Mucosa of stomach (tissue), 1 donor: Measurements from ENCODE around the gene HGF.

ENCODE experiments used
- H3K27me3 ChIP-seq: one replicate; pipeline ENCODE4 v1.7.0; 2013; ENCODE audit warnings: mild to moderate bottlenecking, low read length; ENCODE audit not compliant: control insufficient read depth, insufficient read depth
- H3K36me3 ChIP-seq: one replicate; pipeline ENCODE4 v1.7.0; 2013; ENCODE audit warnings: low read length; ENCODE audit not compliant: control insufficient read depth, insufficient read depth
- H3K4me1 ChIP-seq: one replicate; pipeline ENCODE4 v1.7.0; 2013; ENCODE audit warnings: mild to moderate bottlenecking, low read length; ENCODE audit not compliant: control insufficient read depth, insufficient read depth
- H3K4me3 ChIP-seq: one replicate; pipeline ENCODE4 v1.7.0; 2013; ENCODE audit warnings: low read length
- H3K9ac ChIP-seq: one replicate; pipeline ENCODE4 v1.7.0; 2013; ENCODE audit warnings: mild to moderate bottlenecking, low read length, moderate library complexity
- H3K9me3 ChIP-seq: one replicate; pipeline ENCODE4 v1.7.0; 2013; ENCODE audit warnings: mild to moderate bottlenecking, low read length, moderate library complexity; ENCODE audit not compliant: control insufficient read depth
- donor health status: Pancreatic carcinoma.

Gene HGF

GRCh38 chr7:81687062-81687461 lies 82.8 kb downstream of the HGF start:
- H3K4me3 ChIP-seq, result no peak overlapping the region
- H3K27me3 ChIP-seq, result no peaks in the 10 kb centered on the region
- H3K36me3 ChIP-seq, result no peaks in the 10 kb centered on the region
- H3K9me3 ChIP-seq, result no peaks in the 10 kb centered on the region
- H3K4me1 ChIP-seq, result no peaks in the 10 kb centered on the region
- H3K9ac ChIP-seq, result no peak overlapping the region

- no peaks in the 10 kb centered on the region for H3K27me3 ChIP-seq
- H3K36me3 ChIP-seq, result no peaks in the 10 kb centered on the region
- H3K4me3 ChIP-seq, result no peak overlapping the region
- H3K9ac ChIP-seq, result no peak overlapping the region
- no peaks in the 10 kb centered on the region for H3K4me1 ChIP-seq
- H3K9me3 ChIP-seq, result no peaks in the 10 kb centered on the region
Measured at GRCh38 chr7:81685270-81685868, 84.5 kb downstream of the HGF start.

- Histone ChIP-seq H3K9me3 (no peaks in the 10 kb centered on the region), H3K4me1 (no peaks in the 10 kb centered on the region), H3K27me3 (no peaks in the 10 kb centered on the region), H3K9ac (no peak overlapping the region), H3K36me3 (no peaks in the 10 kb centered on the region), H3K4me3 (no peak overlapping the region)
Measured at GRCh38 chr7:81684514-81685269, 85.2 kb downstream of the HGF start.

- Histone ChIP-seq H3K4me3 (no peak overlapping the region), H3K27me3 (no peaks in the 10 kb centered on the region), H3K9me3 (no peaks in the 10 kb centered on the region), H3K36me3 (no peaks in the 10 kb centered on the region), H3K4me1 (no peaks in the 10 kb centered on the region), H3K9ac (no peak overlapping the region)
Measured at GRCh38 chr7:81684033-81684432, 85.8 kb downstream of the HGF start.

GRCh38 chr7:81682873-81683272 lies 87.0 kb downstream of the HGF start:
- H3K36me3 ChIP-seq, result no peaks in the 10 kb centered on the region
- no peak overlapping the region for H3K4me3 ChIP-seq
- H3K27me3 ChIP-seq, result no peaks in the 10 kb centered on the region
- no peaks in the 10 kb centered on the region for H3K9me3 ChIP-seq
- no peaks in the 10 kb centered on the region for H3K4me1 ChIP-seq
- H3K9ac ChIP-seq, result no peak overlapping the region

- H3K27me3 ChIP-seq, result no peaks in the 10 kb centered on the region
- H3K9ac ChIP-seq, result no peak overlapping the region
Measured at GRCh38 chr7:81680120-81680519, 89.7 kb downstream of the HGF start.

GRCh38 chr7:81676813-81677212 lies 93.0 kb downstream of the HGF start:
- H3K9me3 ChIP-seq, result no peaks in the 10 kb centered on the region
- H3K27me3 ChIP-seq, result no peaks in the 10 kb centered on the region
- no peaks in the 10 kb centered on the region for H3K36me3 ChIP-seq
- no peaks in the 10 kb centered on the region for H3K4me1 ChIP-seq
- no peak overlapping the region for H3K9ac ChIP-seq
- no peak overlapping the region for H3K4me3 ChIP-seq

More at GRCh38 chr7:81680120-81680519, 89.7 kb downstream of the HGF start:
- no peaks in the 10 kb centered on the region for H3K36me3 ChIP-seq
- H3K9me3 ChIP-seq, result no peaks in the 10 kb centered on the region
- H3K4me3 ChIP-seq, result no peak overlapping the region
- H3K4me1 ChIP-seq, result no peaks in the 10 kb centered on the region

GRCh38 chr7:81676105-81676811 lies 93.6 kb downstream of the HGF start:
- H3K9ac ChIP-seq, result no peak overlapping the region
- H3K36me3 ChIP-seq, result no peaks in the 10 kb centered on the region
- H3K9me3 ChIP-seq, result no peaks in the 10 kb centered on the region
- no peaks in the 10 kb centered on the region for H3K27me3 ChIP-seq
- no peaks in the 10 kb centered on the region for H3K4me1 ChIP-seq
- no peak overlapping the region for H3K4me3 ChIP-seq

GRCh38 chr7:81674431-81674830 lies 95.4 kb downstream of the HGF start:
- Histone ChIP-seq H3K9ac (no peak overlapping the region), H3K36me3 (no peaks in the 10 kb centered on the region), H3K9me3 (no peaks in the 10 kb centered on the region), H3K4me1 (no peaks in the 10 kb centered on the region), H3K4me3 (no peak overlapping the region), H3K27me3 (no peaks in the 10 kb centered on the region)

- H3K36me3 ChIP-seq, result no peaks in the 10 kb centered on the region
- H3K9me3 ChIP-seq, result no peaks in the 10 kb centered on the region
- no peak overlapping the region for H3K9ac ChIP-seq
- no peak overlapping the region for H3K4me3 ChIP-seq
- no peaks in the 10 kb centered on the region for H3K4me1 ChIP-seq
- H3K27me3 ChIP-seq, result no peaks in the 10 kb centered on the region
Measured at GRCh38 chr7:81672872-81673271, 97.0 kb downstream of the HGF start.

GRCh38 chr7:81669476-81670105 lies 100.3 kb downstream of the HGF start:
- no peaks in the 10 kb centered on the region for H3K36me3 ChIP-seq
- H3K4me1 ChIP-seq, result no peaks in the 10 kb centered on the region

GRCh38 chr7:81666209-81666608 lies 103.6 kb downstream of the HGF start:
- Histone ChIP-seq H3K9me3 (no peaks in the 10 kb centered on the region), H3K27me3 (no peaks in the 10 kb centered on the region)

More at GRCh38 chr7:81669476-81670105, 100.3 kb downstream of the HGF start:
- Histone ChIP-seq H3K27me3 (no peaks in the 10 kb centered on the region), H3K9ac (no peak overlapping the region), H3K9me3 (no peaks in the 10 kb centered on the region), H3K4me3 (no peak overlapping the region)

More at GRCh38 chr7:81666209-81666608, 103.6 kb downstream of the HGF start:
- no peak overlapping the region for H3K4me3 ChIP-seq
- no peaks in the 10 kb centered on the region for H3K36me3 ChIP-seq
- no peak overlapping the region for H3K9ac ChIP-seq
- H3K4me1 ChIP-seq, result no peaks in the 10 kb centered on the region
